H9 (cell line): Measurements from ENCODE around the gene ATG7. TPM values are rescaled to one million over a fixed set of nuclear protein-coding genes. Genes with fewer than 3 reads are reported as not detected.

Experiments used
- DNase-seq: peaks from one replicate; pipeline ENCODE4 v3.0.0-alpha.2; 2017
- H2AFZ ChIP-seq: one replicate; pipeline ENCODE4 v1.6.1; 2013; ENCODE audit warnings: mild to moderate bottlenecking, low read length, control low read depth, moderate library complexity
- H2AK5ac ChIP-seq: 2 replicates; pipeline ENCODE4 v1.6.1; 2013; ENCODE audit warnings: low read length, control low read depth, mixed read lengths; ENCODE audit not compliant: insufficient read length
- H2BK120ac ChIP-seq: one replicate; pipeline ENCODE4 v1.6.1; 2013; ENCODE audit warnings: low read depth, mild to moderate bottlenecking, low read length, control low read depth, inconsistent platforms; ENCODE audit not compliant: poor library complexity, severe bottlenecking
- H2BK12ac ChIP-seq: 2 replicates; pipeline ENCODE4 v1.6.1; 2013; ENCODE audit warnings: low read length, control low read depth, mixed read lengths, low read depth; ENCODE audit not compliant: insufficient read length
- H2BK15ac ChIP-seq: 2 replicates; pipeline ENCODE4 v1.6.1; 2013; ENCODE audit warnings: low read depth, low read length, control low read depth
- H2BK20ac ChIP-seq: one replicate; pipeline ENCODE4 v1.6.1; 2013; ENCODE audit warnings: low read depth, mild to moderate bottlenecking, low read length, control low read depth, inconsistent platforms; ENCODE audit not compliant: poor library complexity, severe bottlenecking
- H2BK5ac ChIP-seq: 2 replicates; pipeline ENCODE4 v1.6.1; 2013; ENCODE audit warnings: low read length, control low read depth, mixed read lengths; ENCODE audit not compliant: insufficient read length
- H3K14ac ChIP-seq: 2 replicates; pipeline ENCODE4 v1.6.1; 2013; ENCODE audit warnings: low read length, control low read depth; ENCODE audit not compliant: insufficient read depth
- H3K18ac ChIP-seq: 2 replicates; pipeline ENCODE4 v1.6.1; 2013; ENCODE audit warnings: low read depth, mild to moderate bottlenecking, mixed read lengths, low read length, control low read depth; ENCODE audit not compliant: insufficient read length
- H3K23ac ChIP-seq: 2 replicates; pipeline ENCODE4 v1.6.1; 2013; ENCODE audit warnings: low read length, control low read depth, mixed read lengths, low read depth; ENCODE audit not compliant: insufficient read length
- H3K23me2 ChIP-seq: 2 replicates; pipeline ENCODE4 v1.6.1; 2013; ENCODE audit warnings: low read depth, mild to moderate bottlenecking, mixed read lengths, low read length, control low read depth; ENCODE audit not compliant: insufficient read length, poor library complexity, severe bottlenecking
- H3K27ac ChIP-seq: 2 replicates; pipeline ENCODE4 v1.5.1; 2013; ENCODE audit warnings: low read length, control low read depth, mixed read lengths, low read depth; ENCODE audit not compliant: insufficient read length
- H3K27me3 ChIP-seq: 2 replicates; pipeline ENCODE4 v1.6.1; 2013; ENCODE audit warnings: low read length, control low read depth, inconsistent platforms; ENCODE audit not compliant: insufficient read depth
- H3K4ac ChIP-seq: 2 replicates; pipeline ENCODE4 v1.6.1; 2013; ENCODE audit warnings: low read depth, mild to moderate bottlenecking, control low read depth, inconsistent platforms, low read length, moderate library complexity
- H3K4me1 ChIP-seq: 2 replicates; pipeline ENCODE4 v1.6.1; 2013; ENCODE audit warnings: low read length, control low read depth, inconsistent platforms; ENCODE audit not compliant: insufficient read depth
- H3K4me2 ChIP-seq: 2 replicates; pipeline ENCODE4 v1.6.1; 2013; ENCODE audit warnings: low read length, control low read depth, mixed read lengths; ENCODE audit not compliant: insufficient read length, insufficient read depth
- H3K56ac ChIP-seq: 2 replicates; pipeline ENCODE4 v1.6.1; 2013; ENCODE audit warnings: low read depth, mild to moderate bottlenecking, mixed read lengths, low read length, control low read depth; ENCODE audit not compliant: insufficient read length
- H3K79me1 ChIP-seq: 2 replicates; pipeline ENCODE4 v1.6.1; 2013; ENCODE audit warnings: low read depth, mild to moderate bottlenecking, moderate library complexity, low read length, control low read depth, inconsistent platforms; ENCODE audit not compliant: insufficient read depth, poor library complexity, severe bottlenecking
- H3K79me2 ChIP-seq: 2 replicates; pipeline ENCODE4 v1.6.1; 2013; ENCODE audit warnings: low read length, control low read depth, inconsistent platforms; ENCODE audit not compliant: insufficient read depth
- H3K9ac ChIP-seq: 2 replicates; pipeline ENCODE4 v1.6.1; 2013; ENCODE audit warnings: low read length, control low read depth, mixed read lengths; ENCODE audit not compliant: insufficient read length; ENCODE audit errors: extremely low read depth
- H3K9me3 ChIP-seq: one replicate; pipeline ENCODE4 v1.6.1; 2013; ENCODE audit warnings: low read depth, low read length, inconsistent platforms; ENCODE audit not compliant: control insufficient read depth
- H3T11ph ChIP-seq: one replicate; pipeline ENCODE4 v1.6.1; 2013; ENCODE audit warnings: mild to moderate bottlenecking, low read length, control low read depth, inconsistent platforms
- H4K20me1 ChIP-seq: one replicate; pipeline ENCODE4 v1.6.1; 2013; ENCODE audit not compliant: control insufficient read depth, insufficient read length, insufficient read depth
- H4K5ac ChIP-seq: 2 replicates; pipeline ENCODE4 v1.6.1; 2013; ENCODE audit warnings: low read depth, mild to moderate bottlenecking, mixed read lengths, low read length, control low read depth; ENCODE audit not compliant: insufficient read length
- H4K8ac ChIP-seq: replicated peaks from 2 replicates; pipeline ENCODE4 v1.6.1; 2013; ENCODE audit warnings: low read length, control low read depth, mixed read lengths, low read depth; ENCODE audit not compliant: insufficient read length
- H4K91ac ChIP-seq: 2 replicates; pipeline ENCODE4 v1.6.1; 2013; ENCODE audit warnings: low read depth, mild to moderate bottlenecking, moderate library complexity, mixed read lengths, low read length, control low read depth; ENCODE audit not compliant: insufficient read length
- H3K27ac Mint-ChIP-seq, 3 experiments: 2 replicates in 2 of 3; 3 replicates in 1 of 3; pipeline ENCODE4 v1.8.0; 2020 to 2021; ENCODE audit warnings: mixed read lengths in 3 of 3, mild to moderate bottlenecking in 1 of 3, moderate library complexity in 1 of 3
- H3K27me3 Mint-ChIP-seq: 2 replicates; pipeline ENCODE4 v1.8.0; 2021; ENCODE audit warnings: low read depth, mild to moderate bottlenecking, moderate library complexity, mixed read lengths
- H3K36me3 Mint-ChIP-seq, 3 experiments: 2 replicates in 2 of 3; 3 replicates in 1 of 3; pipeline ENCODE4 v1.8.0; 2020 to 2021; ENCODE audit warnings: low read depth in 3 of 3, mixed read lengths in 3 of 3; ENCODE audit not compliant: insufficient read depth in 1 of 3
- H3K4me1 Mint-ChIP-seq, 2 experiments: 2 replicates each; pipeline ENCODE4 v1.8.0; 2020; ENCODE audit warnings: mixed read lengths in 2 of 2
- H3K4me3 Mint-ChIP-seq, 2 experiments: 2 replicates in 1 of 2; 3 replicates in 1 of 2; pipeline ENCODE4 v1.8.0; 2020 to 2021; ENCODE audit warnings: mild to moderate bottlenecking in 2 of 2, mixed read lengths in 2 of 2, moderate library complexity in 1 of 2
- H3K9me3 Mint-ChIP-seq, 2 experiments: 2 replicates in 1 of 2; 3 replicates in 1 of 2; pipeline ENCODE4 v1.8.0; 2020; ENCODE audit warnings: mild to moderate bottlenecking in 2 of 2, mixed read lengths in 2 of 2, moderate library complexity in 1 of 2
- CTCF ChIP-seq: fragments of 200-600 bp; sonication (generic); conservative IDR thresholded peaks from 3 replicates; pipeline ENCODE4 v1.8.0; 2021; ENCODE audit warnings: antibody characterized with exemption, mild to moderate bottlenecking
- WGBS: extraction: QIAGEN DNeasy Blood & Tissue Kit; methylation state at CpG from one replicate; pipeline ENCODE4 v1.1.7; 2013; ENCODE audit warnings: missing lambda C conversion rate, low lambda C conversion rate, mixed read lengths; ENCODE audit not compliant: insufficient read length; ENCODE audit errors: extremely low coverage; 5-methylcytosine and 5-hydroxymethylcytosine counted together
- total RNA-seq: library from RNA; stranded (reverse); gene quantifications from 2 replicates; pipeline ENCODE4 v1.2.1, GENCODE V29; 2021

Gene ATG7
- total RNA-seq, 1 experiment from 2014 or later: 17.9 TPM

- no peak overlapping the region for H4K8ac ChIP-seq
- H3T11ph ChIP-seq: no peak overlapping the region
- H3K4me3 Mint-ChIP-seq: no peak overlapping the region
- H3K9ac ChIP-seq: no peak overlapping the region
- no peak overlapping the region for H4K5ac ChIP-seq
- peaks cover 0 to 5% of the 10 kb centered on the region in 2 experiments; a peak in 2 of 4 replicates for H3K4me1 Mint-ChIP-seq
- H2BK120ac ChIP-seq: no peak overlapping the region
- no peak for TF ChIP-seq CTCF
- no peak overlapping the region for H3K4ac ChIP-seq
- DNase-seq: no peak
- H3K14ac ChIP-seq: no peak overlapping the region
- H3K23ac ChIP-seq: no peak overlapping the region
- peaks cover 6% of the 10 kb centered on the region for H3K27me3 Mint-ChIP-seq
- no peaks in the 10 kb centered on the region for H3K79me2 ChIP-seq
- H3K9me3 Mint-ChIP-seq: no peaks in the 10 kb centered on the region
- no peak overlapping the region for H2BK15ac ChIP-seq
- no peak overlapping the region for H2BK5ac ChIP-seq
- no peaks in the 10 kb centered on the region for H3K27me3 ChIP-seq
- no peak overlapping the region for H3K18ac ChIP-seq
- no peaks in the 10 kb centered on the region for H3K4me1 ChIP-seq
- no peaks in the 10 kb centered on the region for H4K20me1 ChIP-seq
- H4K91ac ChIP-seq: no peak overlapping the region
- no peak overlapping the region for H2AFZ ChIP-seq
- H3K27ac ChIP-seq: no peak overlapping the region
- H3K4me2 ChIP-seq: no peak overlapping the region
- H2BK20ac ChIP-seq: no peak overlapping the region
- WGBS: no CpG with 5 or more reads among the region's 4 CpGs
- H3K79me1 ChIP-seq: no peaks in the 10 kb centered on the region
- H3K9me3 ChIP-seq: no peaks in the 10 kb centered on the region
- H2AK5ac ChIP-seq: no peak overlapping the region
- no peak overlapping the region for H2BK12ac ChIP-seq
- H3K56ac ChIP-seq: no peak overlapping the region
- H3K36me3 Mint-ChIP-seq: no peaks in the 10 kb centered on the region
- no peaks in the 10 kb centered on the region for H3K23me2 ChIP-seq
- H3K27ac Mint-ChIP-seq: no peak overlapping the region
Observed at GRCh38 chr3:11230125-11230524, 42.1 kb upstream of the ATG7 start.
